HG03460 (cell line): ENCODE measurements around the gene MARCHF4.
"Not testable (repeated sequence)": the region's sequence is repeated elsewhere in the genome, so short reads cannot be mapped to it uniquely, and the experiment has no call there.

ENCODE experiments used
- ATAC-seq: cut with Tn5 transposase; IDR thresholded peaks from one replicate; pipeline ENCODE4 v1.9.1; 2021; ENCODE audit not compliant: unreplicated experiment

MARCHF4 gene

GRCh38 chr2:216392945-216393840 lies 20.9 kb upstream of the MARCHF4 start:
- ATAC-seq = no peak

DNA sequence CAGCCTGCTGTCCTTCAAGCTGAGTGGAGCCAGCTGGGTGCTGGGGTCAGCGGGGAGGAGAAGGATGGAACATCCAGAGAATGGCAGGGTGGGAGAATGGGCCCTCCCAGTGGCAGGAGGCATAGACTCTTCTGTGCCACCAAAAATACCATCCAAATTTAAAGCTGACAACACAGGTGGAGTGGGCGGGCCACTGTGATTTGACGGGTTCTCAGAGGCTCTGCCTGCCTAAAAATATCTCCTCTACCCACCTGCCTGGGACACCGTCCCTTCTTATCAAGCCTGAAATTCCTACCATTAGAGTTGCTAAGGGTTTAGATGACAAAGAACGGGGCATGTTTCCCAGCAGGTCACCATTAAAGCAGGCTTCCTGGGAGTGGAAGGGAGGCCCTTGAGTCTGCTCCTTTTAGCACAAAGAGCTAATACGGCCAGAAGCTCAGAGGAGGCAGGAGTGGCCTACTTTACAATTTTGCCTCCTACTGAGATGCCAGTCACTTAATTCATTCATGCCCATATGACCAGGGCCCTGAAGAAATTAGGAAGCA lies 19.8 kb upstream of the MARCHF4 start:
- ATAC-seq = no peak

DNA sequence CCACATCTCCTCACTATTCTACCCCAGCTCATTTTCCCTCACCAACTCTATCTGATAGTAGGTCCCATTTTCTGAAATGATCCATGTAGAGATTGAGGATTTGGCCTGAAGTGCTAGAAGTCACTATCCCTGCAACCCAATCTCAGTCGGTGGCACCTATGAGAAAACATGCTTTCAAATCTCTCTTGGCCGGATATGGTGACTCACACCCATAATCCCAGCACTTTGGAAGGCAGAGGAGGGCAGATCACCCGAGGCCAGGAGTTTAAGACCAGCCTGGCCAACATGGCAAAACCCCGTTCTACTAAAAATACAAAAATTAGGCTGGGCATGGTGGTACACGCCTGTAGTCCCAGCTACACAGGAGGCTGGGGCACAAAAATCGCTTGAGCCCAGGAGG lies 19.1 kb upstream of the MARCHF4 start:
- no peak for ATAC-seq

DNA sequence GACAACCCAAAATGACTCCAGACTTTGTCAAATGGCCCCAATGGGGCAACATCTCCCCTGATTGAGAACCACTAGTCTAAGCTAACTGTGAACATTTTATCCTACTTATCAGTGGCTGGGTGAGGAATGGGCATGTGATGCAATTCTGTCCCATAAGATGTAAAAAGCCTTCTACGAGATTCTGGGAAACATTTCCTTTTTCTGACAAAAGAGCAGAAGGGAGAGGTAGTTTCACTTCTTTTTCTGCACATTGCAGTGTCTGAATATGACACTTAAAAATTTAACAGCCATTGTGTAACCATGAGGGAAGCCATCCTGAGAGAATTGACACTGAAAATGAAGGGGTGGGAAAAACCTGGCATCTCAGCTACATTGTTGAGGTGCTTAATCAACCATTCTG lies 17.3 kb upstream of the MARCHF4 start:
- no peak for ATAC-seq

GRCh38 chr2:216388046-216388884 lies 16.0 kb upstream of the MARCHF4 start:
- ATAC-seq = no peak

DNA sequence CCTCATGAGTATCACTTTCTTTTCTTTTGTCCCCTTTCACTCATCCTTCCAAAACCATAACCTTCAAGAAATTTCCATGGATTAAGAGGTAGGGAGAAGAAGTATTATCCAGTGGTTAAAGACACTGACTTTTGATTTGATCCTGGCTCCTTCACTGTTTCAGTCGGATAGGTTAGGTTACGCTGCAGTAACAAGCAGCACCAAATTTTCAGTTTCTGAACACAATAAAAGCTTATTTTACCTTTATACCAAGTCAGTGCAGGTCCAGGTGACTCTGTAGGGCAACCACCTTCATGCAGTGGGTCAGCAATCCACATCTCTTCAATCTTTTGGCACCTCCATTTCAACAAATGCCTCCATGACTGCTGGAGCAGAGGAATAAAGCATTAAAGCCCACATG lies 15.0 kb upstream of the MARCHF4 start:
- no peak for ATAC-seq

- ATAC-seq = no peak
These were observed 13.2 kb upstream of the MARCHF4 start for GRCh38 chr2:216385478-216385877.

DNA sequence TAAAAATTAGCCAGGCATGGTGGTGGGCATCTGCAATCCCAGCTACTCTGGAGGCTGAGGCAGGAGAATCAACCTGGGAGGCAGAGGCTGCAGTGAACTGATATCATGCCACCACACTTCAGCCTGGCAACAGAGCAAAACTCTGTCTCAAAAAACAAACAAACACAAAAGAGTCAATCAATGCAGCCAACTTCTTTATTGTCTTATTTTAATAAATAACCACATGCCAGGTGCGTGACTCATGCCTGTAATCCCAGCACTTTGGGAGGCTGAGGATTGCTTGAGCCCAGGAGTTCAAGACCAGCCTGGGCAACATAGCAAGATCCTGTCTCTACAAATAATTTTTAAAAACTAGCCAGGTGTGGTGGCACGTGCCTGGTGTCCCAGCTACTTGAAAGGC lies 12.1 kb upstream of the MARCHF4 start:
- not testable (repeated sequence) for ATAC-seq

- no peak for ATAC-seq
These were observed 7.7 kb upstream of the MARCHF4 start for GRCh38 chr2:216379977-216380376.

GRCh38 chr2:216375286-216375685 lies 3.0 kb upstream of the MARCHF4 start:
- no peak for ATAC-seq

DNA sequence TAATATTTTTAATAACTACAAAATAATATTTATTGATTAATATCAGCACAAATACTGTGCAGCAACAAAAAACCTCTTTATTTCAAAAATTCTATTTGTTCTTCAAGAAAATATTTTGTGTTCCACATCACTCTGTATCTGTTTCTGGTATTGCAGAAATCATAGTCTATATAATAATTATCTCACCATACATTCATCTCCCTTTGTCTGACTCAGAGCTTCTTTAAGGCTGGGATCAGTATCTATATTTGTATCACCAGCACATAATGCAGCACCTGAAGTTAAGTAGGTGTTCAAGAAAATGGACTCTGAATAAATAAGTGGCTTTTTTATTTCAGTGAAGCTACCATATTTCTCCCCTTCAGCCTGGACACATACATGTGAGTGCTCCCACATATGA lies 1.6 kb upstream of the MARCHF4 start:
- ATAC-seq = no peak

- ATAC-seq = no peak
These were observed 543 bp upstream of the MARCHF4 start for GRCh38 chr2:216372761-216373291.

GRCh38 chr2:216370961-216371712 lies 1.1 kb downstream of the MARCHF4 start:
- no peak for ATAC-seq

GRCh38 chr2:216369821-216370220 lies 2.5 kb downstream of the MARCHF4 start:
- ATAC-seq = no peak

DNA sequence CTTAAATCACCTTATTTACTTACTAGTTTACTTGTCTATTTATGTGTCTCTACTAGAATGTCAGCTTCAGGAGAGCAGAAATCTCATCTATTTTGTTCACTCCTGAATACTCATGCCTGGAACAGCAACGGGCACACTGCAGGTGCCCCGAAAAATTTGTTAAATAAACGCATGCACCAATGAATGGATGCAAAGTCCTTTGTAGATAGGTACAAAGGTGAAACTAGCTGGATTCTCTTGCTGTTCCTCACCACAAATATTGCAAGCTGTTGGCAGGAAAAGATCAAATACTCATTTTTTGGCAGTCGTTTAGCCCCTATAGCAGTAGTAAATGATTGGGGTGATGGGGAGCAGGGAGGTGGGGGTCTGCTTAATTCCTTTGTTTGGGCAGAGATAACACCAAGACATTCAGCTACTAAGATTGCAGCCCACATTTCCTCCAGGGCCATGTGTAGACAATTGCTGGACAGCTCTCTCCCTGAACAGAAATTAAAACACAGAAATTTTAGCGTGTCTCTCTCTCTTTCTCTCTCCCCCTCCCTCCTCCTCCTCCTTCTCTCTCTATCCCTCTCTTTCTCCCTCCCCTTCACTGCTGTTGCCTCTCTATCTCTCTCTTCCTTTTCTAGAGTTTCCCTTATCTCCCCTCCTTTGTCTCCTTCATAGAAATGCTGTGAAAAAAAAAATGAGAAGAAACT lies 5.4 kb downstream of the MARCHF4 start:
- no peak for ATAC-seq

DNA sequence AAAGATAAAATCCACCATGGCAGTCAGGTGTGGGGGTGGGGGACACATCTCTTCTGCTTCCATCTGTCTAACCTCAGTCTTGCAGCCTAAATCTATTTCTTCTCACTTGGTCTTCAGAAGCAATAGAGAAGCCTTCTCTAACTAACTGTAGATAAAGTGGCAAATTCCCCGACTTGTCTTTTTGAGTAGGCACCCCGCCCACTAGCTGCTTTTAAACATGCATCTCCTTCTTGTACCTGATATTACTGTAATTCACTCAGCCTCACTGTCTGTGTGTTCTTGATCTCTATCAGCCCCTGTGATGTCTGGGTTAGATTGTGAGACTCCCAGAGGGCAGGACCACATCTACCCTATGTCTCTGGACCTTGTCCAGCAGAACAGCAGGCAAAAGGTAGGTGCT lies 6.8 kb downstream of the MARCHF4 start:
- no peak for ATAC-seq

- no peak for ATAC-seq
These were observed 9.1 kb downstream of the MARCHF4 start for GRCh38 chr2:216363221-216363620.

- ATAC-seq = no peak
These were observed 9.6 kb downstream of the MARCHF4 start for GRCh38 chr2:216362730-216363129.

- ATAC-seq = no peak
These were observed 16.6 kb downstream of the MARCHF4 start for GRCh38 chr2:216355711-216356110.

DNA sequence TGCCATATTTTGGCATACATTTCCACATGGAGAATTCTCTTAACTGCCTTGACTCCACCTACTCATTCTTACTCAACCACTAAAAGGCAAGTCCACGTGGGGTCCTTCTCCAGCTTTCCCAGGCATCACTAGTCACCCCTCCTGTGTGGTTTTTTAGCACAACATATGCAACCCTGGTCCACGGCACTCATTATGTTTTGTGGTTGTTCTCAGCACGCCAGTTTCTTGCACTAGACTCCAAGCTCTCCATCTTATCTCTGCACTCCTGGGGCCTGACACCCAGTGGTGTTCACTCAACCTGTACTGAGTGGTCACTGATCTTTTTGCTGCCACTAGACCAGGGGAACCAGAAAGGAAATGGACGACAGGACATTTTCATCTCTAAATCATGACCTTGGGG lies 18.0 kb downstream of the MARCHF4 start:
- no peak for ATAC-seq
